Sigmoid colon (tissue), 7 donors: ENCODE data around the gene DACH1. TPM values are rescaled to one million over a fixed set of nuclear protein-coding genes. Genes with fewer than 3 reads are reported as not detected.

Experiments used
- DNase-seq: peaks from one replicate; pipeline ENCODE4 v3.0.0-alpha.2; 2019
- H3K27ac ChIP-seq, 4 donors: fragments of 200-600 bp; sonication (generic); one replicate each; pipeline ENCODE4 v1.5.1; 2016 to 2019; ENCODE audit warnings: mild to moderate bottlenecking in 1 of 4
- H3K27me3 ChIP-seq, 3 donors: fragments of 200-600 bp; sonication (generic); one replicate each; pipeline ENCODE4 v1.5.1; 2019; ENCODE audit warnings: mild to moderate bottlenecking in 1 of 3
- H3K36me3 ChIP-seq, 4 donors: fragments of 200-600 bp; sonication (generic); one replicate each; pipeline ENCODE4 v1.5.1; 2016 to 2019
- H3K4me1 ChIP-seq, 4 donors: fragments of 200-600 bp; sonication (generic); one replicate each; pipeline ENCODE4 v1.5.1; 2017 to 2019
- H3K4me3 ChIP-seq, 4 donors: fragments of 200-600 bp; sonication (generic); one replicate each; pipeline ENCODE4 v1.5.1; 2017 to 2019; ENCODE audit warnings: mild to moderate bottlenecking in 2 of 4, moderate library complexity in 1 of 4
- H3K9me3 ChIP-seq, 4 donors: fragments of 200-600 bp in 3 of 4; sonication (generic) in 3 of 4; one replicate each; pipeline versions ENCODE4 v1.5.1 to v1.6.1; 2013 to 2019
- EP300 ChIP-seq, 4 donors: sonication (generic); formaldehyde crosslinking; IDR thresholded peaks; one replicate each; pipeline ENCODE4 v1.6.1; 2017; ENCODE audit warnings: antibody characterized with exemption in 4 of 4
- POLR2A ChIP-seq, 2 donors: fragments of 450-650 bp; IDR thresholded peaks; one replicate each; pipeline ENCODE4 v1.6.1; 2016; ENCODE audit warnings: antibody characterized with exemption in 2 of 2, mild to moderate bottlenecking in 2 of 2, moderate library complexity in 2 of 2
- POLR2AphosphoS5 ChIP-seq, 4 donors: sonication (generic); formaldehyde crosslinking; IDR thresholded peaks; one replicate each; pipeline ENCODE4 v1.6.1; 2017; ENCODE audit warnings: antibody characterized with exemption in 4 of 4
- WGBS, 2 donors: extraction: QIAGEN DNeasy Blood & Tissue Kit; methylation state at CpG; one replicate each; pipeline ENCODE4 v1.1.7; 2013; 5-methylcytosine and 5-hydroxymethylcytosine counted together
- intact Hi-C: fragments of 100-400 bp; cut with DNase I; formaldehyde crosslinking; loops from one replicate; pipeline ENCODE4 v1.15.1; 2023
- polyA plus RNA-seq, 3 donors: library from polyadenylated mRNA; stranded (reverse); fragments of 200-250 nt; gene quantifications; one replicate each; pipeline ENCODE4 v1.2.3, GENCODE V29; 2013
- total RNA-seq, 4 donors: library from RNA; depleted of rRNA; stranded (reverse); fragments of >200 nt; gene quantifications; one replicate each; pipeline ENCODE4 v1.1.0, GENCODE V29; 2016
- TF ChIP-seq, protein P1 (sequence below), 4 experiments: fragments of 450-650 bp in 3 of 4; fragments of 200-600 bp in 1 of 4; IDR thresholded peaks; one replicate each; pipeline ENCODE4 v1.5.1; 2016 to 2019; ENCODE audit warnings: antibody characterized with exemption in 4 of 4, mild to moderate bottlenecking in 3 of 4, moderate library complexity in 2 of 4
- donor health status: healthy with polysubstance abuse.
- donor health status: Bipolar disorder and iron deficiency.
- donor health status: healthy.

Gene DACH1
- total and polyA plus RNA-seq, 7 donors, result 0.49 to 1.9 (median 1.6) TPM

DNA sequence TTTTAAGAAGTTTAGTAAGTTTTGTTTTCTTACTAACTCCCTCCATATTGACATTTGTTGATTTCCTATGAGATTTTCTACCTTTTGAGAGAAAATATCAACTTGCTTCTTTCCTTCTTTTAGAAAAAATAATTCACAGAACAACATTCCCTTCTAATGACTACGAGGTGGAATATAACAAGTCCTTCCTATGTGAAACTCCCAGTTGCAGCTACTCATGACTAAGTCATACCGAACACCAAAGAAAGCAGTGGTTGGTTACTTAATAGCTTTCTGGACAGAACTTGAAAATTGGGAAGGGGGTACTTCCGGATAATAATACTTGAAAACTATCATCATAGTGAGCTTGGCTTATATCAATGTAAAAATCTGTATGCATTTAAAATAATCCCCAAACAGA is 144.8 kb downstream of the DACH1 start:
- 94% methylated on average over 3 of the region's 3 CpGs for WGBS, 2 donors
- Histone ChIP-seq H3K36me3 (no peaks in the 10 kb centered on the region), H3K9me3 (no peaks in the 10 kb centered on the region), H3K4me3 (no peak overlapping the region), H3K4me1 (peaks cover 0 to 2% (median 0%) of the 10 kb centered on the region in 4 donors), H3K27ac (no peak overlapping the region), H3K27me3 (no peaks in the 10 kb centered on the region)
- intact Hi-C loops, result no loop called here
- no peak for TF ChIP-seq EP300 (IDR thresholded peaks at IDR 0.05)
- no peak for TF ChIP-seq POLR2AphosphoS5 (IDR thresholded peaks at IDR 0.05)
- TF ChIP-seq, protein P1, sequence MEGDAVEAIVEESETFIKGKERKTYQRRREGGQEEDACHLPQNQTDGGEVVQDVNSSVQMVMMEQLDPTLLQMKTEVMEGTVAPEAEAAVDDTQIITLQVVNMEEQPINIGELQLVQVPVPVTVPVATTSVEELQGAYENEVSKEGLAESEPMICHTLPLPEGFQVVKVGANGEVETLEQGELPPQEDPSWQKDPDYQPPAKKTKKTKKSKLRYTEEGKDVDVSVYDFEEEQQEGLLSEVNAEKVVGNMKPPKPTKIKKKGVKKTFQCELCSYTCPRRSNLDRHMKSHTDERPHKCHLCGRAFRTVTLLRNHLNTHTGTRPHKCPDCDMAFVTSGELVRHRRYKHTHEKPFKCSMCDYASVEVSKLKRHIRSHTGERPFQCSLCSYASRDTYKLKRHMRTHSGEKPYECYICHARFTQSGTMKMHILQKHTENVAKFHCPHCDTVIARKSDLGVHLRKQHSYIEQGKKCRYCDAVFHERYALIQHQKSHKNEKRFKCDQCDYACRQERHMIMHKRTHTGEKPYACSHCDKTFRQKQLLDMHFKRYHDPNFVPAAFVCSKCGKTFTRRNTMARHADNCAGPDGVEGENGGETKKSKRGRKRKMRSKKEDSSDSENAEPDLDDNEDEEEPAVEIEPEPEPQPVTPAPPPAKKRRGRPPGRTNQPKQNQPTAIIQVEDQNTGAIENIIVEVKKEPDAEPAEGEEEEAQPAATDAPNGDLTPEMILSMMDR (IDR thresholded peaks at IDR 0.05), result no peak
- TF ChIP-seq POLR2A (IDR thresholded peaks at IDR 0.05), result no peak
- DNase-seq, result no peak

DNA sequence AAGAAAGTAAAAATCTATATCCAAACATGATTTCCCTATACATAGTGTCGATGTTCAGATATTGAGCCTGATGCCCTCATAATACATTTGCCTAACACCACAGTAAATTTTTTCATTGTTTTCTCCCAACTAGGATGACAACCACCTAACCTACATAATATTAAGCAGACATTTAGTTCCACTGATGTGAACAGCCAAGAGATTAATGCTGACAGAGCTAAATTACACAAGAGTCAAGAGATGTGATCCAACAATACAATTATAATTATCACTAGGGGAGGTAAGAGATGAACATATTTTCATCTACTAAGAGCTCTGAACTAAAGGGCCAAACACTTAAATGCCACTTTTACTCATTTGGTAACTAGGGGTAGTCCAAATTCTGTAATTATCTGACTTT is 145.9 kb downstream of the DACH1 start:
- intact Hi-C loops, result no loop called here
- no peaks in the 10 kb centered on the region for H3K9me3 ChIP-seq
- 97 to 100% methylated on average over 1 of the region's 1 CpG for WGBS, 2 donors
- H3K27ac ChIP-seq, result no peak overlapping the region
- DNase-seq, result no peak
- TF ChIP-seq POLR2A (IDR thresholded peaks at IDR 0.05), result no peak
- TF ChIP-seq, protein P1 (IDR thresholded peaks at IDR 0.05), result no peak
- TF ChIP-seq EP300 (IDR thresholded peaks at IDR 0.05), result no peak
- TF ChIP-seq POLR2AphosphoS5 (IDR thresholded peaks at IDR 0.05), result no peak
- H3K27me3 ChIP-seq, result no peaks in the 10 kb centered on the region
- H3K4me1 ChIP-seq, result no peaks in the 10 kb centered on the region
- H3K36me3 ChIP-seq, result no peaks in the 10 kb centered on the region
- H3K4me3 ChIP-seq, result no peak overlapping the region

DNA sequence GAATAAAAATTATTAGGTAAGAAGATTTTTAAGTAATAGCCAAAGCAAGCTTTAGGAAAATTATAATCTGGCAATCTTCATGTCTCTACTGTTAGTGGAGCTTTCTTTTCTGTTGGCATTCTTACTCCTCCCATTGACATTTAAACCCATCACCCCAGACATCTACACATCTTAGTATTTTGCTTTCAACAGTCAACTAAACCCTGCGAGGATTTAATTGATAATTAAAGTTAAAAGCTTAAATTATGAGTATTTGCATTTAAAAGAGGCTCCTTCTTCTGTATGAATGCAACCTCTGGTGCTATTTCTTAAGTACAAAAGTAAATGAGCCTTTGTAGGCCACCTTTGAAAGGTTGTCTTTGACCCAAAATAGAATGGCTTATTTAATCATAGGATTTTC is 148.1 kb downstream of the DACH1 start:
- Histone ChIP-seq H3K27ac (no peak overlapping the region), H3K4me1 (no peaks in the 10 kb centered on the region), H3K27me3 (no peaks in the 10 kb centered on the region), H3K9me3 (no peaks in the 10 kb centered on the region), H3K36me3 (no peaks in the 10 kb centered on the region), H3K4me3 (no peak overlapping the region)
- DNase-seq, result no peak
- WGBS, 2 donors, result 74 to 82% methylated on average over 1 of the region's 1 CpG
- intact Hi-C loops, result no loop called here
- TF ChIP-seq EP300 (IDR thresholded peaks at IDR 0.05) (no peak), POLR2AphosphoS5 (IDR thresholded peaks at IDR 0.05) (no peak), POLR2A (IDR thresholded peaks at IDR 0.05) (no peak)
- TF ChIP-seq, protein P1 (IDR thresholded peaks at IDR 0.05), result no peak

DNA sequence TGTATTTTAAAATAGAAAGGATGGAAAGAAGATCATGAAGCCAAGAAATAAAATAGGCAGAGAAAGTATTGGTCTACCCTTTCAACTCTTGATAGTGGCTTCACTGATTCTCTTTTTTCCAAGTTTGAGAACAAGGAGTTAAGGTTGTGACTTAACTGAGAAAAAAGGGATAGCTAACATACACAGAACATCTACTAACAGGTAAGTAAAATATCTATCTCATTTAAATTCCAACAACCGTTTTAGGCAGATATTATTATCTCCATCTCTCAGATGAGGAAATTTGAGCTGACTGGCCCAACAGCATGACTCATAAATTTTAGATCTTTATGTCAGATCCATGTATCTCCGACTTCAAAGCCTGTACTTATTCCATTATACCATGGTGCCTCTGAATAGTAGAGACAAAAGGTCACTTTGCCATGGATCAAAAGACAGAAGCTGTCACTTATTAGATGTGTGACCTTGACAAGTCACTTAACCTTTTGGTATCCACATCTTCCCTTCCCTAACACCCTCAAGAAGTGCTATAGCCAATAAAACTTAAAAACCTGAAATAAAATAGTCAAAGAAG is 152.1 kb downstream of the DACH1 start:
- H3K9me3 ChIP-seq, result no peaks in the 10 kb centered on the region
- TF ChIP-seq, protein P1 (IDR thresholded peaks at IDR 0.05), result no peak
- TF ChIP-seq POLR2A (IDR thresholded peaks at IDR 0.05), result no peak
- TF ChIP-seq EP300 (IDR thresholded peaks at IDR 0.05), result no peak
- H3K27me3 ChIP-seq, result no peaks in the 10 kb centered on the region
- no peak for DNase-seq
- H3K4me3 ChIP-seq, result no peak overlapping the region
- H3K36me3 ChIP-seq, result no peaks in the 10 kb centered on the region
- WGBS, 2 donors, result 85 to 89% methylated on average over 2 of the region's 2 CpGs
- intact Hi-C loops, result no loop called here
- H3K27ac ChIP-seq, result no peak overlapping the region
- no peaks in the 10 kb centered on the region for H3K4me1 ChIP-seq
